ENCODE measurements around the gene SGCD.

SGCD gene

GRCh38 chr5:156332245-156332644 lies 5.3 kb downstream of the SGCD start:
- DNase-seq (ENCODE audit: low spot score) = no peak
- H3K4me1 Mint-ChIP-seq (ENCODE audit: low read depth) = no peaks in the 10 kb centered on the region
- peaks cover 2% of the 10 kb centered on the region for H3K27me3 Mint-ChIP-seq (ENCODE audit: low read depth)
- no peaks in the 10 kb centered on the region for H3K36me3 Mint-ChIP-seq (ENCODE audit: low read depth)
- no peaks in the 10 kb centered on the region for H3K9me3 Mint-ChIP-seq
- H3K27ac Mint-ChIP-seq = no peak overlapping the region
- no peak overlapping the region for H3K4me3 Mint-ChIP-seq

GRCh38 chr5:156339139-156339841 lies 12.3 kb downstream of the SGCD start:
- Mint-ChIP-seq H3K36me3 (ENCODE audit: low read depth) (no peaks in the 10 kb centered on the region), H3K4me3 (no peak overlapping the region), H3K27ac (no peak overlapping the region), H3K4me1 (ENCODE audit: low read depth) (no peaks in the 10 kb centered on the region), H3K9me3 (no peaks in the 10 kb centered on the region), H3K27me3 (ENCODE audit: low read depth) (no peaks in the 10 kb centered on the region)
- no peak for DNase-seq (ENCODE audit: low spot score)

GRCh38 chr5:156340893-156341292 lies 13.9 kb downstream of the SGCD start:
- no peak overlapping the region for H3K4me3 Mint-ChIP-seq
- H3K9me3 Mint-ChIP-seq = no peaks in the 10 kb centered on the region
- H3K36me3 Mint-ChIP-seq (ENCODE audit: low read depth) = no peaks in the 10 kb centered on the region
- H3K27ac Mint-ChIP-seq = no peak overlapping the region
- DNase-seq (ENCODE audit: low spot score) = no peak
- no peaks in the 10 kb centered on the region for H3K4me1 Mint-ChIP-seq (ENCODE audit: low read depth)
- H3K27me3 Mint-ChIP-seq (ENCODE audit: low read depth) = no peaks in the 10 kb centered on the region

- Mint-ChIP-seq H3K4me1 (ENCODE audit: low read depth) (no peaks in the 10 kb centered on the region), H3K27me3 (ENCODE audit: low read depth) (no peaks in the 10 kb centered on the region), H3K4me3 (no peak overlapping the region), H3K9me3 (no peaks in the 10 kb centered on the region), H3K27ac (no peak overlapping the region), H3K36me3 (ENCODE audit: low read depth) (no peaks in the 10 kb centered on the region)
- no peak for DNase-seq (ENCODE audit: low spot score)
Observed at GRCh38 chr5:156350256-156350655, 23.3 kb downstream of the SGCD start.

- no peaks in the 10 kb centered on the region for H3K27me3 Mint-ChIP-seq (ENCODE audit: low read depth)
- DNase-seq (ENCODE audit: low spot score) = no peak
- no peaks in the 10 kb centered on the region for H3K4me1 Mint-ChIP-seq (ENCODE audit: low read depth)
- H3K36me3 Mint-ChIP-seq (ENCODE audit: low read depth) = no peaks in the 10 kb centered on the region
- H3K4me3 Mint-ChIP-seq = no peak overlapping the region
- H3K9me3 Mint-ChIP-seq = no peaks in the 10 kb centered on the region
- H3K27ac Mint-ChIP-seq = no peak overlapping the region
Observed at GRCh38 chr5:156351423-156351822, 24.5 kb downstream of the SGCD start.

GRCh38 chr5:156354571-156354970 lies 27.6 kb downstream of the SGCD start:
- DNase-seq (ENCODE audit: low spot score) = no peak
- no peaks in the 10 kb centered on the region for H3K4me1 Mint-ChIP-seq (ENCODE audit: low read depth)
- no peak overlapping the region for H3K4me3 Mint-ChIP-seq
- H3K36me3 Mint-ChIP-seq (ENCODE audit: low read depth) = no peaks in the 10 kb centered on the region
- H3K9me3 Mint-ChIP-seq = no peaks in the 10 kb centered on the region
- H3K27ac Mint-ChIP-seq = no peak overlapping the region
- H3K27me3 Mint-ChIP-seq (ENCODE audit: low read depth) = no peaks in the 10 kb centered on the region

- H3K27ac Mint-ChIP-seq = no peak overlapping the region
- no peaks in the 10 kb centered on the region for H3K36me3 Mint-ChIP-seq (ENCODE audit: low read depth)
- DNase-seq (ENCODE audit: low spot score) = no peak
- no peak overlapping the region for H3K4me3 Mint-ChIP-seq
- no peaks in the 10 kb centered on the region for H3K27me3 Mint-ChIP-seq (ENCODE audit: low read depth)
- H3K9me3 Mint-ChIP-seq = no peaks in the 10 kb centered on the region
- no peaks in the 10 kb centered on the region for H3K4me1 Mint-ChIP-seq (ENCODE audit: low read depth)
Observed at GRCh38 chr5:156356238-156356637, 29.3 kb downstream of the SGCD start.

- no peak for DNase-seq (ENCODE audit: low spot score)
- H3K4me1 Mint-ChIP-seq (ENCODE audit: low read depth) = no peaks in the 10 kb centered on the region
- H3K27me3 Mint-ChIP-seq (ENCODE audit: low read depth) = no peaks in the 10 kb centered on the region
- H3K4me3 Mint-ChIP-seq = no peak overlapping the region
- H3K9me3 Mint-ChIP-seq = no peaks in the 10 kb centered on the region
- no peak overlapping the region for H3K27ac Mint-ChIP-seq
- H3K36me3 Mint-ChIP-seq (ENCODE audit: low read depth) = no peaks in the 10 kb centered on the region
Observed at GRCh38 chr5:156359476-156359875, 32.5 kb downstream of the SGCD start.

- H3K9me3 Mint-ChIP-seq = no peaks in the 10 kb centered on the region
- no peaks in the 10 kb centered on the region for H3K36me3 Mint-ChIP-seq (ENCODE audit: low read depth)
- H3K27ac Mint-ChIP-seq = no peak overlapping the region
- no peaks in the 10 kb centered on the region for H3K27me3 Mint-ChIP-seq (ENCODE audit: low read depth)
- no peaks in the 10 kb centered on the region for H3K4me1 Mint-ChIP-seq (ENCODE audit: low read depth)
- no peak overlapping the region for H3K4me3 Mint-ChIP-seq
- no peak for DNase-seq (ENCODE audit: low spot score)
Observed at GRCh38 chr5:156361436-156362109, 34.6 kb downstream of the SGCD start.

GRCh38 chr5:156363861-156364260 lies 36.9 kb downstream of the SGCD start:
- H3K4me3 Mint-ChIP-seq = no peak overlapping the region
- no peak overlapping the region for H3K27ac Mint-ChIP-seq
- no peaks in the 10 kb centered on the region for H3K4me1 Mint-ChIP-seq (ENCODE audit: low read depth)
- no peak for DNase-seq (ENCODE audit: low spot score)
- H3K36me3 Mint-ChIP-seq (ENCODE audit: low read depth) = no peaks in the 10 kb centered on the region
- no peaks in the 10 kb centered on the region for H3K27me3 Mint-ChIP-seq (ENCODE audit: low read depth)
- H3K9me3 Mint-ChIP-seq = no peaks in the 10 kb centered on the region

GRCh38 chr5:156366521-156366920 lies 39.6 kb downstream of the SGCD start:
- H3K27me3 Mint-ChIP-seq (ENCODE audit: low read depth) = no peaks in the 10 kb centered on the region
- H3K9me3 Mint-ChIP-seq = no peaks in the 10 kb centered on the region
- no peak overlapping the region for H3K4me3 Mint-ChIP-seq
- DNase-seq (ENCODE audit: low spot score) = no peak
- no peak overlapping the region for H3K27ac Mint-ChIP-seq
- no peaks in the 10 kb centered on the region for H3K36me3 Mint-ChIP-seq (ENCODE audit: low read depth)
- no peaks in the 10 kb centered on the region for H3K4me1 Mint-ChIP-seq (ENCODE audit: low read depth)

GRCh38 chr5:156367597-156367996 lies 40.6 kb downstream of the SGCD start:
- no peaks in the 10 kb centered on the region for H3K36me3 Mint-ChIP-seq (ENCODE audit: low read depth)
- DNase-seq (ENCODE audit: low spot score) = no peak

GRCh38 chr5:156375895-156376495 lies 49.0 kb downstream of the SGCD start:
- Mint-ChIP-seq H3K27ac (no peak overlapping the region), H3K4me3 (no peak overlapping the region), H3K4me1 (ENCODE audit: low read depth) (no peaks in the 10 kb centered on the region), H3K36me3 (ENCODE audit: low read depth) (no peaks in the 10 kb centered on the region), H3K27me3 (ENCODE audit: low read depth) (no peaks in the 10 kb centered on the region), H3K9me3 (no peaks in the 10 kb centered on the region)
- DNase-seq (ENCODE audit: low spot score) = no peak

More at GRCh38 chr5:156367597-156367996, 40.6 kb downstream of the SGCD start:
- H3K4me3 Mint-ChIP-seq = no peak overlapping the region
- H3K27me3 Mint-ChIP-seq (ENCODE audit: low read depth) = no peaks in the 10 kb centered on the region
- H3K9me3 Mint-ChIP-seq = no peaks in the 10 kb centered on the region
- H3K4me1 Mint-ChIP-seq (ENCODE audit: low read depth) = no peaks in the 10 kb centered on the region
- H3K27ac Mint-ChIP-seq = no peak overlapping the region

- H3K27me3 Mint-ChIP-seq (ENCODE audit: low read depth) = no peaks in the 10 kb centered on the region
- H3K36me3 Mint-ChIP-seq (ENCODE audit: low read depth) = no peaks in the 10 kb centered on the region
- no peak overlapping the region for H3K27ac Mint-ChIP-seq
- H3K9me3 Mint-ChIP-seq = no peaks in the 10 kb centered on the region
- no peaks in the 10 kb centered on the region for H3K4me1 Mint-ChIP-seq (ENCODE audit: low read depth)
- no peak for DNase-seq (ENCODE audit: low spot score)
- no peak overlapping the region for H3K4me3 Mint-ChIP-seq
Observed at GRCh38 chr5:156376751-156377150, 49.8 kb downstream of the SGCD start.

Data from T-helper 2 cell treated with Interferon-gamma antibody and Interleukin-4, amounts not matched to agents 5 μg/mL and 100 μg/mL, for 36 hours (primary cell).